Adrenal gland (tissue), 12 donors: Measurements from ENCODE around the gene LAMA2. TPM values are rescaled to one million over a fixed set of nuclear protein-coding genes. Genes with fewer than 3 reads are reported as not detected.

Experiments
- DNase-seq, 7 donors: peaks; one replicate each; pipeline ENCODE4 v3.0.0-alpha.2; 2019 to 2020
- H3K27ac ChIP-seq, 5 donors: fragments of 200-600 bp; sonication (generic) in 4 of 5; 1 replicate in 3 of 5; 2 replicates in 2 of 5; pipeline versions ENCODE4 v1.5.1 to v1.8.0; 2016 to 2020; ENCODE audit warnings: mild to moderate bottlenecking in 1 of 5
- H3K27me3 ChIP-seq: fragments of 200-600 bp; 2 replicates; pipeline ENCODE4 v1.8.0; 2021
- H3K36me3 ChIP-seq, 2 donors: fragments of 200-600 bp; replicated peaks in 1 of 2; 1 replicate in 1 of 2; 2 replicates in 1 of 2; pipeline versions ENCODE4 v1.5.1 to v1.8.0; 2018 to 2022
- H3K4me1 ChIP-seq, 2 donors: fragments of 200-600 bp; replicated peaks in 1 of 2; 1 replicate in 1 of 2; 2 replicates in 1 of 2; pipeline versions ENCODE4 v1.5.1 to v1.8.0; 2018 to 2021
- H3K4me3 ChIP-seq, 4 donors: fragments of 200-600 bp; sonication (generic) in 3 of 4; one replicate each; pipeline ENCODE4 v1.5.1; 2016 to 2018
- H3K9me3 ChIP-seq, 3 donors: fragments of 200-600 bp; sonication (generic) in 1 of 3; replicated peaks in 1 of 3; 1 replicate in 2 of 3; 2 replicates in 1 of 3; pipeline versions ENCODE4 v1.5.1 to v1.8.0; 2016 to 2021
- CTCF ChIP-seq, 6 experiments: fragments of 450-650 bp in 4 of 6; fragments of 200-600 bp in 2 of 6; sonication (generic) in 1 of 6; IDR thresholded peaks; 1 replicate in 5 of 6; 2 replicates in 1 of 6; pipeline versions ENCODE4 v1.5.1 to v1.8.0; 2016 to 2021; ENCODE audit warnings: antibody characterized with exemption in 6 of 6, mild to moderate bottlenecking in 2 of 6, moderate library complexity in 1 of 6
- POLR2A ChIP-seq, 2 donors: fragments of 450-650 bp; IDR thresholded peaks; one replicate each; pipeline ENCODE4 v1.6.1; 2017; ENCODE audit warnings: antibody characterized with exemption in 2 of 2, mild to moderate bottlenecking in 2 of 2, moderate library complexity in 1 of 2
- WGBS, 4 donors: extraction: QIAGEN DNeasy Blood & Tissue Kit in 2 of 4; methylation state at CpG; one replicate each; pipeline versions ENCODE4 v1.1.5 to v1.1.7; 2013 to 2017; 5-methylcytosine and 5-hydroxymethylcytosine counted together
- intact Hi-C, 2 donors: fragments of 100-400 bp; cut with DNase I; formaldehyde crosslinking; loops; one replicate each; pipeline versions ENCODE4 v1.14.1 to v1.15.0; 2022 to 2023
- polyA plus RNA-seq, 3 donors: library from polyadenylated mRNA; stranded (reverse); fragments of 200-250 nt in 2 of 3; fragments of 350-450 nt in 1 of 3; fragmentation: Illumina TruSeq in 1 of 3; extraction: RNeasy Lipid Tissue Mini Kit (QIAGEN cat#74804) in 1 of 3; gene quantifications; one replicate each; pipeline ENCODE4 v1.2.3, GENCODE V29; 2013 to 2014
- total RNA-seq, 9 donors: library from RNA; depleted of rRNA in 4 of 9; stranded (reverse); fragments of >200 nt in 4 of 9; fragments of 120-200 nt in 1 of 9; fragmentation: NEBNext Ultra II Directional in 1 of 9; extraction: Animal tissue kit (Norgen Biotek cat#: 25700) in 1 of 9; gene quantifications; one replicate each; pipeline versions ENCODE4 v1.1.0 to v1.2.4, GENCODE V29; 2013 to 2023
- donor health status: healthy with polysubstance abuse.
- donor health status: Bipolar disorder and iron deficiency.
- donor health status: DM: yes; HTN: yes; CAD: no.
- donor health status: DM: no; HTN: no; CAD: no.
- donor health status: DM: no; HTN: no; CAD: no.
- donor health status: DM: yes; HTN: yes; CAD: no.

The LAMA2 gene
- total and polyA plus RNA-seq, 12 donors: 5.8 to 105 (median 38.9) TPM

DNA sequence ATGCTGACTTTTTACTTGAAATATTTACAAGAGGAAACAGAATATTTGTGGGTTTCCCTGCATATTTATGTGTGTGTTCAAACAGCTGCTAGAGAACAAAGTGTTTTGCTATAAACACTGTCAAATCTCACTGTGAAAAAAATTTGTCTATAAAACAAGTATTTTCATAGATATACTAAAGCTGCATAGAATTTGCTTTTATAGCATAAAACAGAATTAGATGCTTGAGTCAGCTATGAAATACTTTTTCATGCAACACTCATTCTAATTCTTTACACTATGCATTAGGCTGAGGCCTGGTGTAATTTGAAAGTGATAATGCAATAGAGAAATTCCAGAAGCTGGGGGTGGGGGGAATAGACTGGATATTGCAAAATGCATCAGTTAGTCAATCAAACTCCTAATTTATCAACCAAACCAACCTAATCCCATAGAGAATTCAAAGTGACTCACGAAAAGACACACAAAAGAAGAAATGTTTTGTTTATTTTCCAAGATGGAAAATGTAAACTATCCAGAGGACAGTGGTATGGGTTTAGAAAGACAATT, 148.2 kb downstream of the LAMA2 start:
- no peaks in the 10 kb centered on the region for H3K9me3 ChIP-seq
- no peaks in the 10 kb centered on the region for H3K4me1 ChIP-seq
- no peak for DNase-seq
- 43 to 70% (median 58%) methylated on average over 1 of the region's 1 CpG for WGBS, 4 donors
- no peak overlapping the region for H3K4me3 ChIP-seq
- H3K27me3 ChIP-seq: no peaks in the 10 kb centered on the region
- intact Hi-C loops: no loop called here
- H3K36me3 ChIP-seq: no peaks in the 10 kb centered on the region
- H3K27ac ChIP-seq: no peak overlapping the region
- TF ChIP-seq CTCF (IDR thresholded peaks at IDR 0.05): no peak
- TF ChIP-seq POLR2A (IDR thresholded peaks at IDR 0.05): no peak

- Histone ChIP-seq H3K36me3 (no peaks in the 10 kb centered on the region), H3K4me1 (no peaks in the 10 kb centered on the region), H3K27me3 (no peaks in the 10 kb centered on the region), H3K27ac (no peak overlapping the region), H3K9me3 (no peaks in the 10 kb centered on the region), H3K4me3 (no peak overlapping the region)
- no peak for DNase-seq
- TF ChIP-seq CTCF (IDR thresholded peaks at IDR 0.05) (no peak), POLR2A (IDR thresholded peaks at IDR 0.05) (no peak)
- intact Hi-C loops: no loop called here
- 74 to 79% (median 76%) methylated on average over 6 of the region's 6 CpGs for WGBS, 4 donors
Observed at GRCh38 chr6:129032602-129033001, 149.7 kb downstream of the LAMA2 start.

DNA sequence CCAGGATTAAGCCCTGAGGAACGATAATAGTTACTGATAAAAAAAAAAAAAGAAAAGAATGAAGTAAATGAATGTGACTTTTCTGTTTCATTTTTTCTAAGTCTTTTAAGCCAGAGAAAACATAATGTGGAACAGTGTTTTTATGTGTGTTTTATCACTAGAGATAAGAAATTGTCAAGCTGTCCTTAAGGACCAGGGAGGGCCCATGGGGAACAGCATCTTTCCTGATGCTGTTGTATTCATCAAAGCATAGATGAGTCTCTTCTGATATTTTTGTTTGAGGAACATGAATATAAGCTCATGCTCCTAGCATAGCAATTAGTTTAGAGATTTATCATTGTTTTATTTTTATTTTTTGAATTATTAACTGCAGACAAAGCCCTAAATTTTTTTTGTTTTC, 150.2 kb downstream of the LAMA2 start:
- DNase-seq: no peak
- no peaks in the 10 kb centered on the region for H3K9me3 ChIP-seq
- H3K4me1 ChIP-seq: no peaks in the 10 kb centered on the region
- 54 to 82% (median 74%) methylated on average over 1 of the region's 1 CpG for WGBS, 4 donors
- intact Hi-C loops: no loop called here
- H3K36me3 ChIP-seq: no peaks in the 10 kb centered on the region
- no peak overlapping the region for H3K4me3 ChIP-seq
- no peak overlapping the region for H3K27ac ChIP-seq
- no peaks in the 10 kb centered on the region for H3K27me3 ChIP-seq
- TF ChIP-seq CTCF (IDR thresholded peaks at IDR 0.05) (no peak), POLR2A (IDR thresholded peaks at IDR 0.05) (no peak)

DNA sequence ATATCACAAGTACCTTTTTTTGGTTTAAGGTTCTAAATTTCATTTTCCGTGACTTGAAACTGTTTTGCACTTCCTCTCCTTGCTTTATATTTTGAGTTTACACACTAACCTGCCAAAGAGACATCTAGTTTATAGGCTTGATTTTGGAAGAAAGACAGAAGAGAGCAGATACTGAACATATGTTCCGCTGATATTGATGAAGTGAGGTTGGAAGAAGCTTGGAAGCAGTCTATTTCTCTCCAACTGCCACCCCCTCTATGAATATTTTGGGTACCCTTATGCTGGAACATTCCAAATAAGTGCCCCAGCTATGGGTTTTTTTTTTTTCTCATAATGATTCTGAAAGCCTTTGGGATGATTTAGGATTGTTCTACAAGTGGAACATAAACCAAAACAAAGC, 150.6 kb downstream of the LAMA2 start:
- intact Hi-C loops: no loop called here
- 73 to 89% (median 78%) methylated on average over 2 of the region's 2 CpGs for WGBS, 4 donors
- H3K27ac ChIP-seq: no peak overlapping the region

More for the DNA sequence above, 150.6 kb downstream of the LAMA2 start:
- no peak for DNase-seq
- Histone ChIP-seq H3K4me1 (no peaks in the 10 kb centered on the region), H3K4me3 (no peak overlapping the region), H3K27me3 (no peaks in the 10 kb centered on the region), H3K36me3 (no peaks in the 10 kb centered on the region), H3K9me3 (no peaks in the 10 kb centered on the region)
- no peak for TF ChIP-seq CTCF (IDR thresholded peaks at IDR 0.05)
- no peak for TF ChIP-seq POLR2A (IDR thresholded peaks at IDR 0.05)
